ENCODE measurements around the gene TARS1.

GRCh38 chr5:33501260-33501659, 60.5 kb downstream of the TARS1 start:
- TF ChIP-seq CTCF (conservative IDR thresholded peaks at IDR 0.05; ENCODE audit: low read depth, low read length): no peak
- TF ChIP-seq EZH2 (IDR thresholded peaks at IDR 0.05; ENCODE audit: borderline replicate concordance, low read depth, low read length, poor library complexity, severe bottlenecking): no peak

All from A673 (cell line).